ENCODE results near the gene BCO1. TPM values are rescaled to one million over a fixed set of nuclear protein-coding genes. Genes with fewer than 3 reads are reported as not detected.

BCO1 gene
- total RNA-seq, 2 donors from 2014 or later = not detected

DNA sequence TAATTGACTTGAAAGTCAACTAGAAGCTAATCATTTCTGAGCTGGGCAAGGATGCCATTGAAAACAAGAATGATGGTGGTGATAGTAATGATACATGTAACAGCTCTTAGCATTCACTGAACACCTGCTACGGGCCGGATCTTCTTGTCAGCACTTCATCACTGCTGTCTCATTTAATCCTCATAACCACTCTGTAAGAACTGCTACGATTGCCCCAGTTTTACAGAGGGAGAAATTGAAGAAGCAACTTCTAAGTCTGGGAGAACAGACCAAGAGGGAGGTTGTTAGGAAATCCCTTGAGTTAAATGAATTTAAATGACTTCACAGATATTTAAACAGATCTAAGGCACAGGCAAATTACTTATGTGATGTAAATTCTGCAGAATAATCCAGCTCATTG lies 69.3 kb downstream of the BCO1 start:
- TF ChIP-seq, protein P1, sequence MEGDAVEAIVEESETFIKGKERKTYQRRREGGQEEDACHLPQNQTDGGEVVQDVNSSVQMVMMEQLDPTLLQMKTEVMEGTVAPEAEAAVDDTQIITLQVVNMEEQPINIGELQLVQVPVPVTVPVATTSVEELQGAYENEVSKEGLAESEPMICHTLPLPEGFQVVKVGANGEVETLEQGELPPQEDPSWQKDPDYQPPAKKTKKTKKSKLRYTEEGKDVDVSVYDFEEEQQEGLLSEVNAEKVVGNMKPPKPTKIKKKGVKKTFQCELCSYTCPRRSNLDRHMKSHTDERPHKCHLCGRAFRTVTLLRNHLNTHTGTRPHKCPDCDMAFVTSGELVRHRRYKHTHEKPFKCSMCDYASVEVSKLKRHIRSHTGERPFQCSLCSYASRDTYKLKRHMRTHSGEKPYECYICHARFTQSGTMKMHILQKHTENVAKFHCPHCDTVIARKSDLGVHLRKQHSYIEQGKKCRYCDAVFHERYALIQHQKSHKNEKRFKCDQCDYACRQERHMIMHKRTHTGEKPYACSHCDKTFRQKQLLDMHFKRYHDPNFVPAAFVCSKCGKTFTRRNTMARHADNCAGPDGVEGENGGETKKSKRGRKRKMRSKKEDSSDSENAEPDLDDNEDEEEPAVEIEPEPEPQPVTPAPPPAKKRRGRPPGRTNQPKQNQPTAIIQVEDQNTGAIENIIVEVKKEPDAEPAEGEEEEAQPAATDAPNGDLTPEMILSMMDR (IDR thresholded peaks at IDR 0.05) = no peak
- DNase-seq (ENCODE audit: low spot score) = no peak
- Histone ChIP-seq H3K36me3 (no peaks in the 10 kb centered on the region), H3K27me3 (no peaks in the 10 kb centered on the region), H3K9me3 (no peaks in the 10 kb centered on the region), H3K4me3 (no peak overlapping the region), H3K27ac (no peak overlapping the region), H3K4me1 (peaks cover 0 to 1% of the 10 kb centered on the region in 2 donors)

DNA sequence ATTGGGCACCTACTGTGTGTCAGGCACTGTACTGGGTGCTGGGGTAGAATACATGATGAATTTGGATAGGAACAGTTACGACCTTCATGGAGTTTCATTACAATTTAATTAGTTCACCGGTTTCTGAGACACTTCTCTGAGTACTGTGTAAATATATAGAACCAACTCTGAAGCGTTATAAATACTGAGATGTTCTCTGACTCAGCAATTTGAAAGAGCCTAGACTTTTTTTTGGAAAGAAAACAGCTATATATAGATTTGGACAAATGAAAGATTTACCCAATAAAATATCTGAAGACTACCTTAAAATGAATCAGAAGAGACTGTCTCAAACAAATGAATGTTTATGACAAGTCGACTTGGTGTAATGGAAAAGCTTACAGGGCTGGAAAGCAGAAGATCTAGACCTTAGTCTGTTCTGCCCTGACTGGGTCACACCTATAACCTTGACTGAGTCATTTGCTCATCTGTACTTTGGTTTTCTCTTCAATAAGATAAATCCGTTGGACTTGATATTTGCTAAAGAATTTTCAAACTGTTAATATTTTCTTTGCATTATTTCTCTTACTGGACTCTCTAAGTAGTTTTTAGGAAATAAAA lies 71.7 kb downstream of the BCO1 start:
- H3K9me3 ChIP-seq = no peaks in the 10 kb centered on the region
- no peak overlapping the region for H3K27ac ChIP-seq
- TF ChIP-seq, protein P1 (IDR thresholded peaks at IDR 0.05) = no peak
- no peak overlapping the region for H3K4me3 ChIP-seq
- no peak for DNase-seq (ENCODE audit: low spot score)
- peaks cover 0 to 17% of the 10 kb centered on the region in 2 donors for H3K4me1 ChIP-seq
- no peaks in the 10 kb centered on the region for H3K36me3 ChIP-seq
- no peaks in the 10 kb centered on the region for H3K27me3 ChIP-seq

- TF ChIP-seq, protein P1 (IDR thresholded peaks at IDR 0.05) = no peak
- H3K27me3 ChIP-seq = no peaks in the 10 kb centered on the region
- peaks cover 0 to 27% of the 10 kb centered on the region in 2 donors for H3K4me1 ChIP-seq
- no peaks in the 10 kb centered on the region for H3K36me3 ChIP-seq
- H3K4me3 ChIP-seq = no peak overlapping the region
- H3K27ac ChIP-seq = no peak overlapping the region
- H3K9me3 ChIP-seq = no peaks in the 10 kb centered on the region
- no peak for DNase-seq (ENCODE audit: low spot score)
Measured at GRCh38 chr16:81311762-81312161, 73.3 kb downstream of the BCO1 start.

DNA sequence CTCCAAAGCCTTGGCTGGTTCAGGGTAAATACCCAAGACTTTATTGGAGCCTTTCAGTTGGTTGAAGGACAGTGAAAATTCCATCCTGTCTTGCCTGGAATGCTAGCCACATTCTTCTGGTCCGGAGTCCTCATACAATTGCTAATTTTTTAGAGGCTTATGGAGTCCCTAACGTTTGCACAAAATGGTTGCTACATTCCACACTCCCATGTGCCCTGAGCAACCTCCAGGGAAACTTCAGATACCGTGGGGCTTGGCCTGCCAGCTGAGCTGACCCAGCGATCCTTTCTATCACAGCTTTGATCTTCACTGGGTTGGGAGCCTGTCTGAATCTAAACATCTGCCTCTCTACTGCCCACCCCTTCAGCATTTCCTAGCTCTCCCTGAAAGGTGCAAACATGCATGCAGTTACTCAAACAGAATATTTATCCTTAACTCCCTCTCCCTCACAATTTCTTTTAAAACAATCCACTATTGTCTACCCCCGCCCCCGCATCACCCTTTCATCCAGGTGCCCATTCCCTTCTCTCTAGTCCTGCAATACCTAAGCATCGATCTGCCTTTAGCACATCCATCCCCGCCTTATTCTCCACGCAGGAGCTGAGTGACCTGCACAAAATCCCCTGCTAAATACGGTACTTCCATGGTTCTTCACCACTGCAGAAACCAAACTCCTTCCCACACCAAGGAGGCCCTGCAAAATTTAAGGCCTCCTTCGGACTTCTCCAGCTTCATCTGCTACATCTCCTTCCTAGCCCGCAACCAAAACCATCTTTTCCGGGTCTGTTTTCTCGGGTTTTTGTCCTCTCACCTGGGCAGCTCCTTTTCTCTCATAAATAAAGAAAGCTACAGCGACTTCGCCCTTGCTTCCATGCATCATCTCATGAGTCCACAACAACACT lies 75.5 kb downstream of the BCO1 start:
- no peaks in the 10 kb centered on the region for H3K27me3 ChIP-seq
- H3K4me1 ChIP-seq = peaks cover 0 to 35% of the 10 kb centered on the region in 2 donors
- TF ChIP-seq, protein P1 (IDR thresholded peaks at IDR 0.05) = no peak

GRCh38 chr16:81314603-81315270 lies 76.2 kb downstream of the BCO1 start, which contains the start of gene GAN:
TSS of gene GAN (plus strand) at chr16:81314962. CDS start at chr16:81315114, 152 bp downstream.
- H3K4me3 ChIP-seq = peak within 1 kb of the TSS; percentile 79 to 97
- TF ChIP-seq, protein P1 (IDR thresholded peaks at IDR 0.05) = no peak
- H3K27ac ChIP-seq = peak within 1 kb of the TSS; percentile 87 to 91
- H3K4me1 ChIP-seq = peaks cover 0 to 35% of the 10 kb centered on the region in 2 donors
- no peaks in the 10 kb centered on the region for H3K9me3 ChIP-seq
- DNase-seq (ENCODE audit: low spot score) = peak; percentile 97
- no peaks in the 10 kb centered on the region for H3K27me3 ChIP-seq
- H3K36me3 ChIP-seq = no peaks in the 10 kb centered on the region

More for the DNA sequence above, 75.5 kb downstream of the BCO1 start:
- Histone ChIP-seq H3K9me3 (no peaks in the 10 kb centered on the region), H3K4me3 (peak overlapping the region; percentile 79 to 97), H3K36me3 (no peaks in the 10 kb centered on the region), H3K27ac (peak overlapping the region; percentile 87 to 91)
- DNase-seq (ENCODE audit: low spot score) = no peak
